LNCAP (cell line): ENCODE results near the gene IPO9.
A peak's percentile ranks its signal among the peaks of the same experiment; 100 is the strongest.

Source experiments
- CTCF ChIP-seq: fragments of 450-650 bp; IDR thresholded peaks from 2 replicates; pipeline ENCODE4 v1.5.1; 2017; ENCODE audit warnings: mild to moderate bottlenecking

The IPO9 gene

GRCh38 chr1:201891451-201892045, 62.6 kb downstream of the IPO9 start:
- TF ChIP-seq CTCF = no peak

- TF ChIP-seq CTCF = no peak
Observed at GRCh38 chr1:201892211-201892610, 63.3 kb downstream of the IPO9 start.

- no peak for TF ChIP-seq CTCF
Observed at GRCh38 chr1:201893431-201893830, 64.5 kb downstream of the IPO9 start.

- no peak for TF ChIP-seq CTCF
Observed at GRCh38 chr1:201894343-201895119, 65.6 kb downstream of the IPO9 start.

- no peak for TF ChIP-seq CTCF
Observed at GRCh38 chr1:201895120-201895665, 66.2 kb downstream of the IPO9 start.

- peak; percentile 99 for TF ChIP-seq CTCF
Observed at GRCh38 chr1:201895913-201896807, 67.2 kb downstream of the IPO9 start.

- TF ChIP-seq CTCF = no peak
Observed at GRCh38 chr1:201896951-201897391, 68.0 kb downstream of the IPO9 start.
